Peyer's patch (tissue), 4 donors: Measurements from ENCODE around the gene ZNF879.

ENCODE experiments used
- CTCF ChIP-seq, 6 experiments: fragments of 450-650 bp in 4 of 6; fragments of 200-600 bp in 2 of 6; sonication (generic) in 1 of 6; IDR thresholded peaks; one replicate each; pipeline ENCODE4 v1.5.1; 2017 to 2019; ENCODE audit warnings: antibody characterized with exemption in 6 of 6, mild to moderate bottlenecking in 3 of 6, moderate library complexity in 1 of 6
- POLR2A ChIP-seq, 2 donors: fragments of 450-650 bp; IDR thresholded peaks; one replicate each; pipeline ENCODE4 v1.5.1; 2017; ENCODE audit warnings: antibody characterized with exemption in 2 of 2, mild to moderate bottlenecking in 2 of 2, moderate library complexity in 2 of 2

DNA sequence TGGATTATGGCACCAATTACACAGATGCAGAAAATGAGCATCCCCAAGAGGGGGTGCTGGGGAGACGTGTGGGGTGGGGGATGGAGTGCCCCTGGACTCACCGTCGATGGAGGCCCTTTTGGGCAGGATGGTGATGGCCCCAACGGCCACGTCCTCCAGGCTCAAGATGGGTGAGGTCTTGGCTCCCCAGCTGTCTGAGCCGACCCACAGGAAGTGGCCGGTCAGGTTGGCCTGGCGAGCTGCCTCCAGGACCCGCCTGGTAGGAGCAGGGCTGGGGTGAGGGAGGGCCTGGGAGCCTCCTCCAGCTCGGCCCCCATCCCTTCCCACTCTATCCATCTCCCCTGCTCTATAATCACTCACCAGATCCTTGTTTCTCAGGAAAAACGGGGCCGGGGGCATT lies 33.1 kb upstream of the ZNF879 start:
- TF ChIP-seq CTCF (IDR thresholded peaks at IDR 0.05), result no peak
- no peak for TF ChIP-seq POLR2A (IDR thresholded peaks at IDR 0.05)
